Renal cortex interstitium (tissue), 11 donors: ENCODE data around the gene ARGLU1. TPM values are rescaled to one million over a fixed set of nuclear protein-coding genes. Genes with fewer than 3 reads are reported as not detected.

Experiments
- DNase-seq, 11 donors: peaks; one replicate each; pipeline ENCODE4 v3.0.0-alpha.2; 2013; ENCODE audit warnings: low read depth in 9 of 11, low spot score in 4 of 11; ENCODE audit errors: extremely low read depth in 1 of 11
- polyA plus RNA-seq, 3 donors: library from polyadenylated mRNA; unstranded; fragments of 120-200 nt; gene quantifications; one replicate each; pipeline ENCODE4 v1.2.1, GENCODE V29; 2013; ENCODE audit not compliant: insufficient read length in 3 of 3

The ARGLU1 gene
- polyA plus RNA-seq, 3 donors, result 338 to 417 (median 379) TPM

DNA sequence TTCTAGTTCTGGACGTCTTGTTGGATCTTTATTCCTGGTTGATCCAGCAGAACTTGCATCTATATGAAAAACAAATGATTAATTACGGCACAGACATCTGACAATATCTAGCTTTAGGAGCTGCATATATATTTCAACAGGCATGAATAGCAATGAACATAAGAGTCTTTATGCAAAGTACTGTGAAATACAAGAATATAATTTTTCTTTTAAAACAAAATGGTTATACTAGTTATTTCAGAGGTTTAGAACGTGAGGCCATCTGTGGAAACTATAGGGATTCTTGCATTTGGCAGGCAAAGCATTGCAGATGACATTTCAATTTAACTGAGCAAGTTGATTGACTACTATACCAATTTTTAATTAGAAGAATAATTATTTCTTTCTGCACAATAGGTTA, 73.0 kb downstream of the ARGLU1 start:
- no peak for DNase-seq

DNA sequence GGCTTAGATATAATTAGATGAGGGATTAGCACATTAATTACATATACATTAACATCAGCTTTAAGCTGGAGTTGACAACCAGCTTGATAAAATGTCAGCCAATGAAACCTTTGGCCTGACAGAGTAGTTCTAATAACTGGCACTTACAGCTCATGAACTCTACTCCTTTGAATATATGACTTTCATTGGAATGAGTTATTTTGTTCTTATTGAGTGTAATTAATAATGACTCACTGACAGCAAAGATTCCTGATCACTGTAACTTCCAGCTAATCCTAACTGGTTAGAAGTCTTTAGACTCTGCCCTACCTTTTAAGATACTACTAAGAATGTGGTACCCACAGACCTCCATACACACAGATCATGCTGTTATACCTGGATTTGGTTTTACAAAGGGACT, 73.4 kb downstream of the ARGLU1 start:
- no peak for DNase-seq

DNA sequence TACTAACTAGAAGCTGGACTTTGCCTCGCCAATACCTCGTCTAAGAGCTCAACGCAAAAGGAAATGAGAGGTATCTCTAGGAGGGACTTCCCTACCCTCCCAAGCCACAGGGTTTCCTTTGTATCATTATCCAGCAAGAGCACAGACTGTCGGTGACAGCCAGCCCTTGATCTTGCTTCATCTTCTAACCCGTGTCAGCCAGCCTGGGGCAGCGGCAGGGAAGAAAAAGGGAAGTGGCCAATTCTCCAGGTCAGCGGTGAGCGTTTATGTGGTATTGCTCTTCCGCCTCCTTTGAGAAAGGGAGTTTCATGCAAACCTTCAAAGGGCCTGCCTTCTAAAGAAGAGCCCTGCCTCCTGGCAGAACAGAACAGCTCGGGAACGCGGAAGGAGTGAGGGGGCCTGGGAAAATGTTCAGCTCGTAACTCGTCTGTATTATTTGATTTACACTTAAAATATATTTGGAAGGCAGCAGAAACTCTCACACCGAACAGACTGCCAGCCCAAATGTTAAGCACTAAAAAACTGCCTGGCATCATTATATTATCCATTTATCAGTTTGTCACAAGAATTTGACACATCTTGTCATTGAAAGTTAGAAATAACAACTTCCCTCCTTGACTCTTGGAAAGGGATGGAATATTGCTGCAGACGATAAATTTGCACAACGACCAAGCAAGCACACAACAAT, 74.3 kb downstream of the ARGLU1 start:
- no peak for DNase-seq

DNA sequence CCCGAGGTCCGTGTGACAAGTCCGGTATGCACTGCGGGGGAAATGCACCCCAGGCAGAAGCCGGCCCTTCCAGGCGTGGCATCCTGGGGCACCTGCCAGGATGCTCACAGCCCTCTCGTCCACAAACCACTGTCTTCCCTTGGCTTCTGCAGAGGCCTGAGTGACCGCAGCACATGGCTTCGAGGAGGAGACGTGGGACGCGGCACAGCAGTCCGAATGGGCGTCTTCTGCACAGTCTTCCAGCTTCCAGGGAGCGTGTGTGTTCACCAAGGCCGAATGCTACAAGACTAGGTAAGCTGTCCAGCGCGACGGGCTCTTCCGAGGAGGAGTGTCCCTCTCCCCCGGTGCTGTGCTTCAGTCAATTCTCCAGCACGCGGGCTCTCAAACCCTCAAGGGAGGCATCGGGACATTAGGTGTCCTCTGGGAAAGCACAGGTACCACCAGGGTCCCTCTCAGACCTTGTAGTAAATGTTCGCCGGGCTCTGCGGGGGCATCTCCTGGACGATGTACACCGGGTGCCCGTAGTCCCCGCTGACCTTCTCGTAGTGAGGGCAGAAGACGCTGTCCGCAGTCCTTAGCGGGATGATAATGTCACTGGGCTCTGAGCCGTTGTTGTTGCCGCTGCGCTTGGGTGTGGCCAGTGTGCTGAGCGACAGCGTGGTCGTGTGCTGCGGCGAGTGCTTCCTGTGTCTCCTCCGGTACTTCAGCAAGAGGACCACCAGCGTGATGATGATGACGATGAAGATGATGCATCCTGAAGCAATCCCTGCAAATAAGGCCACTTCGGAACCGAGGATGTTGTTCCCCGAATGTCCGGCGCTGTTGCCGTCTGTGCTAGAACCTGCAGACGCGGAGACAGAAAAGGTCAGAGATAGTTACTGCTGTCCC, 75.1 kb downstream of the ARGLU1 start:
- no peak for DNase-seq

DNA sequence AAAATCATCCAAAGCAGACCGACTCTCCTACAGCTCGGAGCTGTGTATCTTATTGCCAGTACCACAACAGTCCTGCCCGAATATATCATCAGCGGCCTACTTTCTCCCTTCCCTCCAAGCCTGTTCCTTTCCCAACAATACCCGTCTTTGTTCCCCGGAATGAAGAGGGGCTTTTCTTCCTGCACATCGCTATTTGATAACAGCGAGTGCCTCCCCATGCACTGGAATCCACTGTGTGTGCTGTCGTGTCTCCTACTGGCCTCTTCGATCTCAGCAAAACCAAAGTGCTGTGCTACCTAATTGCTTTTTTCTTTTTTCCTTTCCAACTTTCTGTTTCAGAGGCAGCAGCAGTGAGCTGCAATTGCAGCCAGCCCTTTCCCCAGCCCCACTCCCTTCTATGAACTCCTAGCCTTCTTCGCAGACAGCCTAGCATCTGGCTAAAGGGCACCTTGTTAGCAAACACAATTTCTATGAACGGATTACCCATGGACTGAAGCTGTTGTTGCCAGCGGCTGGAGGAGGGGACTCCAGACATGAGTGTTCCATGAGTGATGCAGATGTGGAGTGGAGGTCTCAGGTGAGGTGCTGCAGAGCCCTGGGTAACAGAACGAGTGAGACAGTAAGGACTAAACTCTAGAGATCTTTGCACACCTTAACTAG, 75.9 kb downstream of the ARGLU1 start:
- no peak for DNase-seq

Other genes starting within 250 kb of the ARGLU1 start
- 100 to 1,000 TPM; 111 to 155 (median 135) TPM for gene EFNB2, start 32.5 kb downstream of the ARGLU1 start, polyA plus RNA-seq